Measurements from ENCODE around the gene GP1BA.

The GP1BA gene

DNA sequence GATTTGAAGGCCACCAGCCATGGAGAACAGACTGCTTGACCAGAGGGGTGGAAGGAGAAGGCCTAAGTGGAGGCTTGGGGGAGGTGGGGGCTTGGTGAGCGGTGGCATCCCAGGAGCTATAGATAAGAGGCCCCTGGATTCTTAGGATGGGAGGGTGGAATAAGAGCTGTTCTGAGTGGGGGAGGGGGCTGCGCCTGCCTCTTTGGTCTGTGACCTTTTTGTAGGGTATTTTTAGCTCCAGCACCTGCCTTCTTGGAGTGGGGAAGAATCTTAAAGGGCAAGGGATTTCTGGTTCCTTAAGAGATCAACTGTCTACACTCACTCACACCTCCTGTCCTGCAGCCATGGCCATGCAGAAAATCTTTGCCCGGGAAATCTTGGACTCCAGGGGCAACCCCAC is 19.4 kb downstream of the GP1BA start:
- no peak for DNase-seq

DNA sequence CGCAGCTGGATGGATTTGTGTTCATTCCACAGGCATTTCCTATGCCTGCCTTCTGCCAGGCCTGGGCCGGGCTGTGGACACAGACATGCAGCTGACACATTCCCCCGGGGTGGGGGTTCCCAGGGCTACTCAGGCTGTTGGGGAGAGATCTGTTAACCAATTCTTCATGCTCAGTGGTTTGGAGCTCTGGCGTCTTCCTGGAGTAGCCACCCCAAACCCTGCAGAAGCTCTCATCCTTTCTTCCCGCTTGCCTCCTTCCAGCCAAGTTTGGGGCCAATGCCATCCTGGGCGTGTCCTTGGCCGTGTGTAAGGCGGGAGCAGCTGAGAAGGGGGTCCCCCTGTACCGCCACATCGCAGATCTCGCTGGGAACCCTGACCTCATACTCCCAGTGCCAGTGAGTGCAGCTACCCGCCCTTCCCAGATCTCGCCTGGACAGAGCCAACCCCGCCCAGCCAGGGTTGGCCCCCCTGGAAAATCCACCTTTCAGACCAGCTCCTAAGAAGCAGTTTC is 21.4 kb downstream of the GP1BA start:
- no peak for DNase-seq

DNA sequence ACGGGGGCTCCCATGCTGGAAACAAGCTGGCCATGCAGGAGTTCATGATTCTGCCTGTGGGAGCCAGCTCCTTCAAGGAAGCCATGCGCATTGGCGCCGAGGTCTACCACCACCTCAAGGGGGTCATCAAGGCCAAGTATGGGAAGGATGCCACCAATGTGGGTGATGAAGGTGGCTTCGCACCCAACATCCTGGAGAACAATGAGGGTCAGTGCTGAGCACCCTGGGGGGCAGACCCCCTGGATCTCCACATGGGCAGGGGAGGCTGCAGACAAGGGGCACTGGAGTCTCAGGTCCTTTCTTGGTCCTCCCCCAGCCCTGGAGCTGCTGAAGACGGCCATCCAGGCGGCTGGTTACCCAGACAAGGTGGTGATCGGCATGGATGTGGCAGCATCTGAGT is 23.0 kb downstream of the GP1BA start:
- DNase-seq = no peak

GRCh38 chr17:4956493-4957061 is 24.5 kb downstream of the GP1BA start:
- no peak for DNase-seq

GRCh38 chr17:4958102-4958501 is 26.0 kb downstream of the GP1BA start:
- DNase-seq = no peak

DNA sequence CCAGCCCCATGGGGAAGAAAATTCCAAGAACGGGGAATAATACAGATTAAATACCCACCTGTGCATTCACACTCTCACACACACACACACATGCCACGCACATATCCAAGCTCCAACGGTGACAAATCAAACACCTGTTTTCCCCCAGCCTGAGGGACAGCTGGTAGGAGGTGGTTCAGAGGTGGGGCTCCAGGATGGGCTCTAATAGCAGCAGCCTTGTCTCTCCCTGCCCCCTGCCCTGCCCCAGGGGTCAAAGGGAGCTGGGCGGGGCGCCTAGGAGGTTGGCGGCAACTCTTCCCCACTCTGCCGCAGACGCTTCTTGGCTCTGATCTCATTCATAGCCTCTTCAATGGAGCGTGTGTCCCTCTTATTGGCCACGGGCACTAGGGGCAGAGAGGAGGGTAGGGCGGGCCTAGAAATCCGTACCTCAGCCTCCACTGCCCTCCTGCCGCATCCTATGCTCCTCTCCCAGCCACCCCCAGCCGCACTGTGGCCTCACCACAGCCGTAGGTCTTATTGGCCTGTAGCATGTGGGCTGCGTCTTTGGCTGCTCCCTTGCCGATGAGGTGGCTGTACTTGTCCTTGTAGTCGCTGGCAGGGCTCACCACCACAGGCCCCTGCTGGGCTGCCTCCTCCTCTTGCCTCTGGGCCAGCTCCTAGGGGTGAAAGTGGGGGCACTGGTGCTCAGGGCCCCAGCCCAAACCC is 27.3 kb downstream of the GP1BA start:
- no peak for DNase-seq

DNA sequence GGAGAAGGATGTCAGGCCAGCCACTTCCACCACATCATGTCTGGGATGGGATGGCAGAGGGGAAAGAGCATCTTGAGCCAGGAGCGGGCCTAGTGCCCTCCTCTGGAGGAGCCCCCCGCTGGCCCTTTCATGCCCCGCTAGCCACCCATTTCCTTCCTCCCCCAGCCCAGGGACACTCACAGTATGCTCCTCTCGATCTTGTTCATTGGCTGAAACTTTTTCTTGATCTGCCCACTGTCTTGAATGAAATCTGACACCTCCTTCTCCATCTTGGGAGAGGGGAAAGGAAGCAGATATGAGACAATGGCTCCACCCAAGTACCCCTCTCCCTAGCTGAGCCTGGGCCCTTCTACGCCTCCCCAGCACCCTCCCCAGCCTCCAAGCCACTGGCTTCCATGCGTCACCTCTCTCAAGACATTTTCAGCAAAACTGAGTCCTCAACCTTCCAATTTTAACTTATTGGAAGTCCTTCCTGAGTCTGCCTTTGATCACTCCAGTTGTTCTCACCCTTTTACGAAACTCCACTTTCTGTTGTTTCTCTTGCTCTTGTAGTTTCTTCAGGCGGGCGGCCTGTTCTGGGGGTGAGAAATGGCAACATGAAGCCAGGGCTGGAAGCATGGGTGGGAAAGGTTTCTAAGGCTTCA is 28.3 kb downstream of the GP1BA start:
- DNase-seq = no peak

DNA sequence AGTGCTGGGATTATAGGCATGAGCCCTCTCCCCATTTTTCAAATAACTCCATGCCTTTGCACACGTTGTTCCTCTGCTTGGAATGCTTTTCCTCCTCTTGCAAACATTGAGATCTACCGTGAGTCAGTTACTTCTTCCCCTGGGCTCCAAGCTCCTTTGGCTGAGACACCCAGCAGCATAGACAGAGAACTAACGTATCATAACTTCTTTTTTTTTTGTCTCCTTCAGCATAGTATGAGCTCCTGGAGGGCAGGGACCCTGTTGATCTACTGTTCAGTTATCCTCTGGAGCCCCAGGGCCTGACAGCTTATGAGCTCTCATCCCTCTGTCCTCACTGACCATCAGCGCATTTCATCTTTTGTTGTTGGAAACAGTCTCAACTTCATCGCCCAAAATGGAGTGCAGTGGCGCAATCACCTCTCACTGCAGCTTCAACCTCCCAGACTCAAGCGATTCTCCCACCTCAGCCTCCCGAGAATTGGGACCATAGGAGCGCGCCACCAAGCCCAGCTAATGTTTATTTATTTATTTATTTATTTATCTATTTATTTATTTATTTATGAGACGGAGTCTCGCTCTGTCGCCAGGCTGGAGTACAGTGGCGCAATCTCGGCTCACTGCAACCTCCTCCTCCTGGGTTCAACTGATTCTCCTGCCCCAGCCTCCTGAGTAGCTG is 33.4 kb downstream of the GP1BA start:
- no peak for DNase-seq

DNA sequence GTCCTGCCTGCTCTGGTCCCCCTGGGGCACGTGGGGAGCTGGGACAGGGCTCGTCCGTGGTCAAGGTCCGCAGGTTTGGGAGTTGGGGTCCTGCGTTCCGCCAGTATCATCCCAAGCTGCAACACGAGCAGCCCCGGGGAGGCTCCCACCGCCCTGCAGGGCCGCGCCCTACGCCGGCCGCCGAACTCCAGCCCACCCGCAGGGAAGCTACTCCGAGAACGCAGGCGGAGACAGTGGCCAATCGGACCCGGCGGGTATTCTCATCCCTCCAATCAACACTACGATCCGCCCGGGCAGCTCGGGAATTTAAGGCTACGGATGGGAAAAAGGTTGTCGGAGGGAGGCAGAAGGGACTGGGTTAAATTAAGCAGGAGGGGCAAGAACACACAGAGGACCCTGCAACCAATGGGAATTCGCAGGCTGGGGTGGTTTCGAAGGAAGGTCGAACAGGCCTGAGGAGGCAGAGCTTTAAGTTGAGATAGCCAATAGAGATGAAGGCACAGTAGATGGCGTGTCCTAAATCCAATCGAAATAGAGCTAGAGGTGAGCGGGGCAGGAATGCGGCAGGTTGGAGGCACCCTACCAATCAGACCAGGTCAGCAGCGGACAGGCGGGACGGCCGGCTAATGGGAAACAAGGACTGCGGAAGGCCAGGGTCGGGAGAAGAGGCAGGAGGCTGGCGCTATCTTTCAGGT is 34.9 kb downstream of the GP1BA start:
- peak; percentile 91 for DNase-seq

DNA sequence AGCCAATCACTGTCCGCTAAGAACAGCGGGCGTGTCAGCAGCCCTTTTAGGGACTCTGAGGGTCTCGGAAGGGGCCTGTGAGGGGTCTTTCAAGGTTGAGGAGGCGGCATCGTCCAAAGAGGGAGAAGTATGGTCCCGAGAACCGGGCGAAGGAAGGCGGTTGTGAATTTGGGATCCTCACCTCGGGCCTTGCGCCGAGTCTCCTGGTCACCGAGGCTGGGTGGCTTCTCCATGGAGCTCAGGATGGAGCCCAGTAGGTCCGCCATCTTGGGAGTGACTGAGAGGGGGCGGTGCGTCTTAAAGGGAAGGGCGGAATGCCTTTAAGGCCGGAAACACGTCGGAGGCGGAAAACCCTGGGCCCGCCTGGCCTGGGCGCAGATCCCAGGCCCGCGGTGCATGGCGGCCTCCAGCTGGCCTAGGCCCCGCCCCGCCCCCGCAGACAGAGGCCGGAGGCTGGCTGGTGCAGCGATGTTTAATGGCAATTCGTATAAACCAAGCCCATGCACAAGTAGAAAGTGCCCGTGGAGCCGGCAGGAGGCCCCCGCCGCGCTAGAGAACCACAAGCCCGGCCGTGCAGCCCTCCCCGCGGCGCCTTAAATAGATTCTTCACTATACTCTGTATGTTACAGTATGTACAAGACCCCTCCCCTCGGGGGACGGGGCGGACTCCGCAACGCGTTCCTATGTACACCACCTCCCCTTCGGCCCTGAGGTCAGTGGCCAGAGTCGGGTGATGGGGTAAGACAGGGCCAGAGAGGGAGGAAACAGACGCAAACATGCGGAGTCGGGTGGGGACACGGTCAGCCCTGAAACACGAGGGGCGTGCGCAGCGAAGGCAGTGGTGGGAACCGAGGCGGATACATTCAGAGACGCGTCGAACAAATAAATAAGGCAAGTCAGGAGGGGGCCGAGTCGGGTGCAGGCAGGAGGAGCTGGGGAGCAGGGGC is 35.7 kb downstream of the GP1BA start, which contains the start of gene SPAG7:
TSS of gene SPAG7 (minus strand) at position 279 of the 947 bp plus-strand sequence. CDS start at position 266, 13 bp downstream.
- peak; percentile 88 for DNase-seq

DNA sequence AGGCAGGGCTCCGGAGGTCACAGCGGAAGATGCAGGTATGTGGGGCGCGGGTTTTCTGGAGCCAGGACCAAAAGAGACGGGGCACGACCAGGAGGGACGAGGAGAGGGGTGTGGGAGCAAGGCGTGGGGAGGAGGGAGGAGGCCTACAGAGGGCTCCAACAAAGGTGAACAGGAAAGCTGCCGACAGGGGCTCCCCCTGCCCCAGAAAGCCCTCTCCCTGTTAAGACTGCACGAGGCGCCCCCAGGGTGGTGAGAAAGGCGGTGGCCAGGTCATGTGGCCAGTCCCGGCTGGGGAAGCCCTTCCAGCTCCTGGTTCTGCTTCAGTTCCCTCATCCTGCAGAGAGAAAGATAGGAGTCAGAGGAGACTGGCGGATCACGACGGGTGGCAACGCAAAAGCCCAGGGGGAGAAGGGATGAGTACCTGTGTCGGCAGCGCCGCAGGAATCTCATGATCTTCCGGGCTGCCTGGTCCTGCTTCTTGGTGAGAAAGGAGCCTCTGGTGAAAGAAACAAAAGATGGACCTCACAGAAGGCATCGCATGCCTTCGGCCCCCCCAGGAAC is 36.5 kb downstream of the GP1BA start:
- no peak for DNase-seq

DNA sequence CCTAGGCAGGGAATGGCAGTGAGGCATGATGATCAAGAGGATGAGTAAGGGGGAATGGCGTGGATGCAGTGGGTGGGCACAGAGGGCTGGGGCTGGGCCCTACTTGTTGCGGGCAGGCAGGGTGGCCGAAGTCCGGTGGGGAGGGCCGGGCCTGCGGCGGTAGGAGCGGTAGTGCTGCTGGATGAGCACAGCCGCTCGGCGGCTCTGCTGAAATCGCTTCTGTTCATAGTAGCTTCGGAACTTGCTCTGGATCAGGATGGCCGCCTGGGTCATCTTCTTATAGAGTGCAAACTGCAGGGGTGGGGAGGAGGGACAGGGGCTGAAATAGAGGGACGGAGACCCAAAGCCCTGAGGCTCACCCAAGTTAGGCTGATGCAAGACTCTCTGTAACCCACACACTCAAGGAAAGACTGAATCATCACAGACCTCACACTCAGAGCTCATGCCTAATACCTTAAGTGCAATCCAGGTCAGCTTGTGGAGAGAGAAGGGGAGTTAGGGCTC is 37.0 kb downstream of the GP1BA start:
- peak; percentile 46 for DNase-seq

DNA sequence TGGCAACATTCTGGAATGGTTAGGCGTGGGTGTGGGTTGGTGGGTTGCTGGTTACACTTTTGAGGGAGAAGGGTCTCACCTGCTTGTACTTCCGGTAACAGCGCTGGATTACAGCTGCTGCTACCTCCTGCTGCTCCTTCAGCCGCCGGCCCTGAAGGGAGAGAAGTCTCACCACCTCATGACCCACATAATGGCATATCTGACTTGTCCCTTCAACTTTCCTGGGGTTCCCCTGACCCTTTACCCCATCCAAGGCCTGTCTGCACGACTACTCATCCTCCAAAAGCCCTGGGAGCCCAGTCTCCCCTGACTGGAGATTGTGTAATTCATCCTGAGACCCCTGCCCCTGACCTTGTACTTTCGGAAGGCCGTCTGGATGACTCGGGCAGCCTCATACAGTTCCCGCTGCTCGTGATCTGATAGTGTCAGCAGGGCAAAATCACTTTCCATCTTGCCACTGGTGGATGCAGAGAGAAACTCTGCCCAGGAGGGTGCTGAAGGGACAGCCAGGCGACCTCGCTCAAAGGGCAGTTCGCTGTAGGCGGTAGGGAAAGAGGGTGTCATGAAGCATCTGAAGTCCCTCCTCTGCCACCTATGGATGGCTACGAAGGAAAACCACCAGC is 37.6 kb downstream of the GP1BA start:
- DNase-seq = no peak

GRCh38 chr17:4970273-4970672 is 38.2 kb downstream of the GP1BA start:
- DNase-seq = no peak

DNA sequence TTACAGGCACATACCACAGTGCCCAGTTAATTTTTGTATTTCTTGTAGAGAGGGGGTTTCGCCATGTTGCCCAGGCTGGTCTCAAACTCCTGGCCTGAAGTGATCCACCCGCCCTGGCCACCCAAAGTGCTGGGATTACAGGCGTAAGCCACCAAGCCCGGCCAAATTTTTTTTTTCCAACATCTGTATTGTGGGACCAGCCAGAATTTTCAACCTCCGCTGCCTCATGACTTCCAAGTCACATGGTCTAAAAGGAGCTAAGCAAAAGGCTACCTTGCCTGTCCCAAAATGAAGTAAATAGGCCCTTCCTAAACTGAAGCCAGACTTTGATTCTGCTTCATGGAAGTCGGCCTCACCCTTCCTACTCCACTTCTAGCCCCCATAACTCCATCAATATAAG is 39.7 kb downstream of the GP1BA start:
- DNase-seq = no peak

DNA sequence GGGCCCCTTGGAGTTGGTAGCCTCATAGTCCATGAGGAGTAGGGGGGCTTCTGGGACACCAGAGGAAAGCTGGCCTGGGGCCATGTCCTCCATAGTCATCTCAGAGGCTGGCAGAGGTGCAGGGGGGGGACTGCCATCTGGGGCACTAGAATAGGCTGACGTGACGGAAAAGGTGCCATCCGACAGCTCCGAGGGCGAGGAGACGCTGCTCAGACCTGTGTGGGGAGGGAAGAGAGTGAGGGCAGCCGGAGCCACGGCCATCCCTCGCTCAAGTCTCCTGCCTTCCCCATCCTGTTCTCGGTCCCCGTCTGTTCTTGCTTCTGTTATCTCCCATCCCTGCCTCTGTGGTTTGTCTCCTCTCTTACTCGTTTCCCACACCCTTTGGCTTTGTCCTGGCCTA is 40.2 kb downstream of the GP1BA start:
- no peak for DNase-seq

DNA sequence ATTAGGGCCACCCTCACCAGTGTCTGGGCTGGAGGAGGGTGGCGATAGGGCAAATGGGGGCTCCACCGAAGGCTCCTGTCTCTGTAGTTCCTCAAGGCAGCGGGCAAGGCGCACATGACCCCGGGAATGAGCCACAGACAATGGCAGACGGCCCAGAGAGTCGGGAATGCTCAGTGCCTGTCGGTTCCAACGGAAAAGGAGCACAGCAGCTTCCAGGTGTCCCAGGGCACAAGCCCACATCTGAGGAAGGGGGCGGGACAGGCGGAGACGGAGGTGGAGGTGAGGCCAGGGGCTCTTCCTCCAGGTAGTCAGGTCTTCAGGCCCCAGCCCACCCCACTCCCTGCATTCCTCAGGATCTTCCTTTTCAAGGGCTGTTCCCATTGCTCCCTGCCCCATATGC is 40.7 kb downstream of the GP1BA start:
- no peak for DNase-seq

DNA sequence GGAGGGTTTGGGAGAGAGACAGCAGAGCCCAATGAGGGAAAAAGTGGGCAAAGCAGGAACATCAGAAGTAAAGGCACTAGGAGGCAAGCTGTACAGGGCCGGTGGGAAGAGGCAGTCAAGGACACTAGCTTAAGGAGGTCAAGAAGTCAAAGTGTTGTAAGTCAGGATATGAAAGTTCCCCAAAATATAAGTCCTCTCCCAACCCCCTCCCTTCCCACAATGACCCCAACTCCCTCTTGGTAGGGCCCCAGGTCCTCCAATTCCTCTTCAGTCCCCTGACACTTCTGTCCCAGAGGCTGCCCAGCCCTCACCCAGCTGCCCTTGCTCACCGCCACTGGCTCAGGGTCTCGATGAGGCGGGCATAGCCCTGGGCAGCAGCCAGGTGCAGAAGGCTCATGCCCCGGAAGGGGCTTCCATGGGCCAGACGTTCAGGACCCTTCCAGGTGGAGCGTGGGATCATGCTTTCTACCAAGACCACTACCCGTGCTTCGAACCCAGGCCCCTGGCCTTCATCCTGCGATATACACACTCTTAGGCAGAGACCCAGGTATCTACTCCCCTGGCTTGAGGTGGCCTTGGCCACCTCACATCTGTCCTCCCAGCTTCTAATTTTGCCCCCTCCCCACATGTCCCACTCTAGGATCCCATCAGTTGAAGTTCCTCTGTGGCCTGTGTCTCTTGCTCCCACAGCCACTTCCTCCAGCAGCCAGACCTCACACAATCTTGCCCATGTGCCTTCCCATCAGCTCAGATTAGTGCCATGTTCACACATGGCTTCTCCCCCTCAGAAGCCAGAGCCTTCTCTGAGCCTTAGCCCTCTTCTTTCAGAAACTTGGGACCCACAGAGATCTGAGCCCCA is 41.4 kb downstream of the GP1BA start:
- DNase-seq = no peak

GRCh38 chr17:4974115-4974670 is 42.1 kb downstream of the GP1BA start:
- no peak for DNase-seq
